Spleen (tissue), 11 donors: ENCODE results near the gene ANKS1B. TPM values are rescaled to one million over a fixed set of nuclear protein-coding genes. Genes with fewer than 3 reads are reported as not detected.

Experiments
- DNase-seq: peaks from one replicate; pipeline ENCODE4 v3.0.0-alpha.2; 2020
- H3K27ac ChIP-seq, 8 donors: fragments of 200-600 bp; sonication (generic) in 7 of 8; 1 replicate in 4 of 8; 2 replicates in 4 of 8; pipeline versions ENCODE4 v1.5.0 to v1.8.0; 2016 to 2021; ENCODE audit warnings: inconsistent platforms in 4 of 8, mild to moderate bottlenecking in 4 of 8, moderate library complexity in 1 of 8
- H3K27me3 ChIP-seq, 7 donors: fragments of 200-600 bp; sonication (generic) in 6 of 7; replicated peaks in 1 of 7; 1 replicate in 4 of 7; 2 replicates in 3 of 7; pipeline versions ENCODE4 v1.5.0 to v1.8.0; 2016 to 2021; ENCODE audit warnings: inconsistent platforms in 3 of 7, mild to moderate bottlenecking in 1 of 7
- H3K36me3 ChIP-seq, 6 donors: fragments of 200-600 bp; sonication (generic) in 5 of 6; 1 replicate in 4 of 6; 2 replicates in 2 of 6; pipeline versions ENCODE4 v1.5.0 to v1.8.0; 2016 to 2021; ENCODE audit warnings: inconsistent platforms in 2 of 6
- H3K4me1 ChIP-seq, 6 donors: fragments of 200-600 bp; sonication (generic) in 5 of 6; 1 replicate in 3 of 6; 2 replicates in 3 of 6; pipeline versions ENCODE4 v1.5.0 to v1.8.0; 2016 to 2021; ENCODE audit warnings: inconsistent platforms in 3 of 6
- H3K4me3 ChIP-seq, 8 donors: fragments of 200-600 bp; sonication (generic) in 7 of 8; 1 replicate in 4 of 8; 2 replicates in 4 of 8; pipeline versions ENCODE4 v1.5.0 to v1.8.0; 2016 to 2021; ENCODE audit warnings: inconsistent platforms in 4 of 8, mild to moderate bottlenecking in 4 of 8, moderate library complexity in 2 of 8
- H3K9me3 ChIP-seq, 8 donors: fragments of 200-600 bp; sonication (generic) in 7 of 8; 1 replicate in 4 of 8; 2 replicates in 4 of 8; pipeline versions ENCODE4 v1.5.0 to v1.8.0; 2016 to 2021; ENCODE audit warnings: inconsistent platforms in 4 of 8
- CTCF ChIP-seq, 11 experiments: fragments of 200-600 bp in 7 of 11; fragments of 450-650 bp in 4 of 11; sonication (generic) in 4 of 11; IDR thresholded peaks in 8 of 11; conservative IDR thresholded peaks in 3 of 11; 1 replicate in 7 of 11; 2 replicates in 4 of 11; pipeline versions ENCODE4 v1.4.0 to v1.8.0; 2016 to 2021; ENCODE audit warnings: antibody characterized with exemption in 11 of 11, inconsistent platforms in 4 of 11, mild to moderate bottlenecking in 1 of 11
- POLR2A ChIP-seq, 3 donors: fragments of 450-650 bp; IDR thresholded peaks; one replicate each; pipeline ENCODE4 v1.5.1; 2017; ENCODE audit warnings: antibody characterized with exemption in 3 of 3, mild to moderate bottlenecking in 1 of 3
- POLR2AphosphoS5 ChIP-seq, 3 donors: sonication (generic); formaldehyde crosslinking; IDR thresholded peaks; one replicate each; pipeline ENCODE4 v1.5.1; 2017; ENCODE audit warnings: antibody characterized with exemption in 3 of 3
- WGBS, 5 donors: extraction: QIAGEN DNeasy Blood & Tissue Kit in 3 of 5; methylation state at CpG; one replicate each; pipeline versions ENCODE4 v1.1.5 to v1.1.7; 2013 to 2018; 5-methylcytosine and 5-hydroxymethylcytosine counted together
- intact Hi-C: fragments of 100-400 bp; cut with DNase I; formaldehyde crosslinking; loops from one replicate; pipeline ENCODE4 v1.15.0; 2023; ENCODE audit warnings: low total_unique reads
- polyA plus RNA-seq, 3 donors: library from polyadenylated mRNA; stranded (reverse); fragments of 200-250 nt; gene quantifications; one replicate each; pipeline ENCODE4 v1.2.1, GENCODE V29; 2013
- total RNA-seq, 7 donors: library from RNA; depleted of rRNA in 3 of 7; stranded (reverse); fragments of >200 nt in 3 of 7; fragmentation: NEBNext Ultra II Directional in 4 of 7; extraction: Animal tissue kit (Norgen Biotek cat#: 25700) in 4 of 7; gene quantifications; one replicate each; pipeline versions ENCODE4 v1.1.0 to v1.2.1, GENCODE V29; 2016 to 2021
- donor health status: healthy with polysubstance abuse.
- donor health status: DM: no; HTN: no; CAD: no; lungs with moderate emphysema.
- donor health status: DM: no; HTN: no; CAD: no.
- donor health status: Bipolar disorder and iron deficiency.
- donor health status: healthy.
- donor health status: DM: no; HTN: no; CAD: no.
- donor health status: DM: yes; HTN: yes; CAD: no.

ANKS1B gene
- total and polyA plus RNA-seq, 10 donors, result 0.21 to 8.0 (median 4.2) TPM

DNA sequence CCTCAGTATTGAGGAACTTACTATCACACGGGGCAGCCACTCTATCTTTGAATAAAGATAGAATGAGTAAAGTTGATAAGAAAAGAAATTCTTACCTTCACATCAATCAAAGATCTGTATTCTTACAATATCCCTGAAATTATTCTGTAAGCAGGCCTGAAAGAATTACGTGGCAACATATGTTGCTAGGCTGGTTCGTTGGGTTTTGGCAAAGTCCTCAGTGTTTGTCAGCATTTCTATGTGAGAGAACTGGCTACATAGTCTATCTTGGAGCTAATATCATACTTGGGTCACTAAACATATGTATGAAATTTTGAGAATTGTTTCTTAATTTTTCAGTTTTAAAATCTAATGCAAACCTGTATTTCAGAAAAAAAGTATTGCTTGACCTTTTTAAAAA, 749.4 kb downstream of the ANKS1B start:
- Histone ChIP-seq H3K4me3 (no peak overlapping the region), H3K27me3 (no peaks in the 10 kb centered on the region), H3K36me3 (no peaks in the 10 kb centered on the region), H3K9me3 (peaks cover 0 to 4% (median 0%) of the 10 kb centered on the region in 8 donors), H3K27ac (no peak overlapping the region), H3K4me1 (no peaks in the 10 kb centered on the region)
- DNase-seq, result no peak
- intact Hi-C loops, result no loop called here
- 53 to 79% (median 71%) methylated on average over 3 of the region's 3 CpGs for WGBS, 5 donors
- TF ChIP-seq POLR2A (IDR thresholded peaks at IDR 0.05) (no peak), CTCF (IDR thresholded peaks at IDR 0.05 in 8 of 11, conservative IDR thresholded peaks at IDR 0.05 in 3 of 11) (no peak), POLR2AphosphoS5 (IDR thresholded peaks at IDR 0.05) (no peak)

GRCh38 chr12:99234702-99235101, 750.0 kb downstream of the ANKS1B start:
- intact Hi-C loops, result no loop called here
- Histone ChIP-seq H3K4me1 (no peaks in the 10 kb centered on the region), H3K27me3 (no peaks in the 10 kb centered on the region), H3K27ac (no peak overlapping the region), H3K36me3 (no peaks in the 10 kb centered on the region), H3K4me3 (no peak overlapping the region), H3K9me3 (peaks cover 0 to 4% (median 0%) of the 10 kb centered on the region in 8 donors)
- no peak for DNase-seq
- no peak for TF ChIP-seq POLR2A (IDR thresholded peaks at IDR 0.05)
- no peak for TF ChIP-seq CTCF (IDR thresholded peaks at IDR 0.05 in 8 of 11, conservative IDR thresholded peaks at IDR 0.05 in 3 of 11)
- TF ChIP-seq POLR2AphosphoS5 (IDR thresholded peaks at IDR 0.05), result no peak
- WGBS, 5 donors, result 86 to 98% (median 87%) methylated on average over 1 of the region's 1 CpG

DNA sequence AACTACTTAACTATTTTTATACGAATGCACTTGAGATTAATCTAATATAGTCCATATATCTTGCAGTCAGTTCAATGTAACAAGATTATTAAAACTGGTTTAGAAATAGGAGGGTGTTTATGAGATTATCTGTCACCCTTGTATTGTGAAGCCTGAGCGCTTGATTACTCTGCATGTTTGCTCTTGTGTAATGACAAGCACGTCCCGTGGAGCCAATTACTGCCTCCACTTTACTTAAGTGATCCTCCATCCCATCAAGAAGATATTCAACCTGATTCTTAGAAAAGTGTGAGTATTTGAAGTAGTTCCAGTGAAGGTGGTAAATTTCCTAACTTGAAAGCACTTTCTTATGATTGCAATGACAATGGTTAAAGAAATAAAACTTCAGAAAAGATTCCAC, 752.4 kb downstream of the ANKS1B start:
- DNase-seq, result no peak
- Histone ChIP-seq H3K27me3 (no peaks in the 10 kb centered on the region), H3K27ac (no peak overlapping the region), H3K9me3 (peaks cover 0 to 4% (median 0%) of the 10 kb centered on the region in 8 donors), H3K36me3 (no peaks in the 10 kb centered on the region), H3K4me3 (no peak overlapping the region), H3K4me1 (no peaks in the 10 kb centered on the region)
- TF ChIP-seq CTCF (IDR thresholded peaks at IDR 0.05 in 8 of 11, conservative IDR thresholded peaks at IDR 0.05 in 3 of 11), result no peak
- intact Hi-C loops, result no loop called here
- 71 to 83% (median 79%) methylated on average over 4 of the region's 4 CpGs for WGBS, 5 donors

- Histone ChIP-seq H3K4me1 (no peaks in the 10 kb centered on the region), H3K27me3 (no peaks in the 10 kb centered on the region), H3K9me3 (peaks cover 0 to 1% (median 0%) of the 10 kb centered on the region in 8 donors), H3K36me3 (no peaks in the 10 kb centered on the region), H3K4me3 (no peak overlapping the region), H3K27ac (no peak overlapping the region)
- no peak for TF ChIP-seq POLR2A (IDR thresholded peaks at IDR 0.05)
- intact Hi-C loops, result no loop called here
- DNase-seq, result no peak
- 47 to 57% (median 50%) methylated on average over 1 of the region's 1 CpG for WGBS, 5 donors
Measured at GRCh38 chr12:99231031-99231430, 753.7 kb downstream of the ANKS1B start.

DNA sequence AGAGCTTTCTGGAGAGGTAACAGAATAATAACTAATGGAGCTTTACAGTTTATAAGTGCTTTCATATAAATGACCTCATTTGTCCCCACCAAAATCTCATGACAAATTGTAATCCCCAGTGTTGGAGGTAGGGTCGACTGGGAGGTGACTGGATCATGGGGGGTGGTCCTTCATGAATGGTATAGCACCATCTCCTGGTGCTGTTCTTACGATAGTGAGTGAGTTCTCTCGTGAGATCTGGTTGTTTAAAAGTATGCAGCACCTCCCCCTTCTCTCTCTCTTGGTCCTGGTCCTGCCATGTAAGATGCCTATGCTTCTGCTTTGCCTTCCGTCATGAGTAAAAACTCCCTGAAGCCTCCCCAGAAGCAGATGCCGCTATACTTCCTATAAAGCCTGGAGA, 760.5 kb downstream of the ANKS1B start:
- TF ChIP-seq CTCF (IDR thresholded peaks at IDR 0.05 in 8 of 11, conservative IDR thresholded peaks at IDR 0.05 in 3 of 11) (no peak), POLR2AphosphoS5 (IDR thresholded peaks at IDR 0.05) (no peak), POLR2A (IDR thresholded peaks at IDR 0.05) (no peak)
- no peaks in the 10 kb centered on the region for H3K9me3 ChIP-seq
- intact Hi-C loops, result no loop called here
- no peak for DNase-seq
- no peak overlapping the region for H3K4me3 ChIP-seq
- H3K4me1 ChIP-seq, result no peaks in the 10 kb centered on the region
- H3K27ac ChIP-seq, result no peak overlapping the region
- H3K36me3 ChIP-seq, result no peaks in the 10 kb centered on the region
- no peaks in the 10 kb centered on the region for H3K27me3 ChIP-seq
- WGBS, 5 donors, result 64 to 74% (median 66%) methylated on average over 5 of the region's 5 CpGs
